ENCODE data around the gene SH3RF2.
"Not testable (repeated sequence)": the region's sequence is repeated elsewhere in the genome, so short reads cannot be mapped to it uniquely, and the experiment has no call there.

Gene SH3RF2

DNA sequence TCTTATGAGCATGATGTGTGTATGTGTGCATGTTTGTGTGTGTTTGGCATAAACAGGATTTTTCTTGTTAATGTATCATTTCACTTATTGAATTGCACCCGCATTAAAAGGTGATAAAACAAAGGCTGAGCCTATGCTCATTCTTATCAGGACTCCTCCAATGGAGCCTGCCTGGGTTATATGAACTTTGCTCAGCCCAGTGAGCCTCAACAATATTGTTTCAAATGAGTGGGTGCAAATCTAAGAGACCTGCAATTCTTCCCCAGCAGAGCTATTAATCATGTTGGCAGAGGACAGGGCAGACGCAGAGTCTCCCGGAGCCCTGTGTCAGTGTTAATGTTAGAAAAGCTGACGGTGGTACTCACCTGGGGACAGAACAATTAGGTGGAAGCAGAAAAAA lies 71.6 kb downstream of the SH3RF2 start:
- no peak for DNase-seq (ENCODE audit: low read depth)

DNA sequence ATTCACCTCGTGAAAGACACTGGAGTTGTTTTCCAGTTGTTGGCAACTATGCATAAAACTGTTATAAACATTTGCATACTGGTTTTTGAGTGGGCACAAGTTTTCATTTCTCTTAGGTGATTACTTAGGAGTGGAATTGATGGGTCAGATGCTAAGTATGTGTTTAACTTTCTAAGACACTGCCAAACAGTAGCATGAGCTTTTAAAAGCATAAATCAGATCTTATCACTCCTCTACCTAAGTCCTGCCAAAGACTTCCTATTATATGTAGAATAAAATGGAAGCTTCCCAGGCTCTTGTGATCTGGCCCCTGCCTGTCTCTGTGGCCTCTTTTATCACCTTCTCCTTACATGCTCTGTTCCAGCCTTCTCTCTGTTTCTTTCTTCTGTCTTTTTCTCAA lies 72.6 kb downstream of the SH3RF2 start:
- peak; percentile 17 for DNase-seq (ENCODE audit: low read depth)

DNA sequence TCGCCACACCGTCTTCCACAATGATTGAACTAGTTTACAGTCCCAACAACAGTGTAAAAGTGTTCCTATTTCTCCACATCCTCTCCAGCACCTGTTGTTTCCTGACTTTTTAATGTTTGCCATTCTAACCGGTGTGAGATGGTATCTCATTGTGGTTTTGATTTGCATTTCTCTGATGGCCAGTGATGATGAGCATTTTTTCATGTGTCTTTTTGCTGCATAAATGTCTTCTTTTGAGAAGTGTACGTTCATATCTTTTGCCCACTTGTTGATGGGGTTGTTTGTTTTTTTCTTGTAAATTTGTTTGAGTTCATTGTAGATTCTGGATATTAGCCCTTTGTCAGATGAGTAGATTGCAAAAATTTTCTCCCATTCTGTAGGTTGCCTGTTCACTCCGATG lies 74.1 kb downstream of the SH3RF2 start:
- not testable (repeated sequence) for DNase-seq (ENCODE audit: low read depth)

DNA sequence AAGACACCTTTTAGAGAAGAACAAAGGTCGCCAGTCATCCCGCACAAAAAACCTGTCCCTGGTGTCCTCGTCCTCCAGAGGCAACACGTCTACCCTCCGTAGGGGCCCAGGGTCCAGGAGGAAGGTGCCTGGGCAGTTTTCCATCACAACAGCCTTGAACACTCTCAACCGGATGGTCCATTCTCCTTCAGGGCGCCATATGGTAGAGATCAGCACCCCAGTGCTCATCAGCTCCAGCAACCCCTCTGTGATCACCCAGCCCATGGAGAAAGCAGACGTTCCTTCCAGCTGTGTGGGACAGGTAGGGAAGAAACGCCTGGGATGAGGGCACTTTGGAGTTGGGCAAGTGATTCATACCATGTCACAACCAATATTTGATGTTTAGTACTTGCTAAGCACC lies 77.4 kb downstream of the SH3RF2 start:
- no peak for DNase-seq (ENCODE audit: low read depth)

DNA sequence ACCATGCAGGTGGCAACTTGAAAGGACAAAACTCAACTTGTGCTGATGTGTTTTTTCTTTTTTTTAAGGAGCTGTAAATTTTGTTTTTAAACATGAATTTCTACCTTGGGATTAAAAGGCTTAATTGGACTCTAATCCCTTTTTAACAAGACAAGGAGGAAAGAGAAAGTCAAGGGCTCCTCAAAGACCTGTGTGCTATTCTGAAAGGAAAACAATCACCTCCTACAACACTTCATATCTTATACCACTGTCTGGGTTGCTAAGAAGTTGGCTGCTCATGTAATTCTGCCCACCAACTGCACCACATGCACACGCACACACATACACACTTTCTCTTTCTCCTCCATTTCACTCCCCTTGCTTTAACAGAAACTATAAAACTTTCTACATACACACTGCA lies 78.6 kb downstream of the SH3RF2 start:
- no peak for DNase-seq (ENCODE audit: low read depth)

DNA sequence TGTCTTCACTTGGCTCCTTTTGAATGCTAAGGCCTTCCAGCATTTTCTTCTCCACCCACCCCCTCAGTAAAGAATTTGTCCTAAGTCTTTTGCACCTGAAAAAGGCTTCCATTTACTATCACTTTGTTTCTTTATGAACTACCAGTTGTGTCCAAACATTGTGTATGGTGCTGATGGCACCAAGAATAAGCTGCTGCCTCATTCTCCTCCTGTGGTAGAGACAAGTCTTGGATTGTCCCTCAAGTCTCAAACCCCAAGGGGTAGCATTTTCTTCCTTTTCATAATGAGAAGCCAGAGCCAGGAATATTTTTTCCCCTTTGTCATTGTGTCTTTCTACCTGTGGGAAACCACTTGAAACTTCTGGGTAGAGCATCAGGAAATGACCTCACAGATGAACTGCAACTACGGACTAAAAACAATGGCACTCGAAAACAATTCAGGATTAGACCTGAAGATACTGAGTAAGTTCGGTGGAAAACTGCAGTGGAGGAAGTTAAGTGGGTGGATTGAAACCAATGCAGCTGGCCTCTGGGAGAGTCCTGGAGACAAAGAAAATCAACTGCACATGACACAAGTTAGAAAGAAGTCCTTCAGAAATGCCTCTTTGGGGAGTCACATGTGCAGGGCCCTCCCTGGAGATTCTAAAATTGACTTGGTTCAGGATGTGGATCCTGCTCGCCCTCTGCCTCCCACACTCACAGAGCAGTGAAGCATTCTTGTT lies 80.5 kb downstream of the SH3RF2 start:
- DNase-seq (ENCODE audit: low read depth), result no peak

DNA sequence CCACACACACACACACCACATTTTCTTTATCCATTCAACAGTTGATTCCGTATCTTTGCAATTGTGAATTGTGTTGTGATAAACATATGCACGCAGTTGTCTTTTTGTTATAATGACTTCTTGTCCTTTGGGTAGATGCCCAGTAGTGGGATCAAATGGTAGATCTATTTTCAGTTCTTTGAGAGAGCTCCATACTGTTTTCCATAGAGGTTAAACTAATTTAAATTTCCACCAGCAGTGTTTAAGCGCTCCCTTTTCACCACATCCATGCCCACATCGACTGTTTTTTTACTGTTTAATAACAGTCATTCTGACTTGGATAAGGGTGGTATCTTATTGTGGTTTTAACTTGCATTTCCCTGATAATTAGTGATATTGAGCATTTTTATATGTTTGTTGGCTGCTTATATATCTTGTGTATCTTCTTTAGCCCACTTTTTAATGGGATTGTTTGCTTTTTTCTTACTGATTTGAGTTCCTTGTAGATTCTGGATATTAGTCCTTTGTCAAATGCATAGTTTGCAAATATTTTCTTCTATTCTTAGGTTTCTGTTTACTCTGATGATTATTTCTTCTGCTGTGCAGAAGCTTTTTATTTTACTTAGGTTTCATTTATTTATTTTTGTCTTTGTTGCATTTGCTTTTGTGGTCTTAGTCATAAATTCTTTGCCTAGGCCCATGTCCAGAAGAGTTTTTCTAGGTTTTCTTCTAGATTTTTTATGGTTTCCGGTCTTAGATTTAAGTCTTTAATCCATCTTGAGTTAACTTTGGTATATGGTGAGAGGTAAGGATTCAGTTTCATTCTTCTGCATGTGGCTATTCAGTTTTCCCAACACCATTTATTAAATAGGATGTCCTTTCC lies 82.4 kb downstream of the SH3RF2 start:
- DNase-seq (ENCODE audit: low read depth), result no peak

DNA sequence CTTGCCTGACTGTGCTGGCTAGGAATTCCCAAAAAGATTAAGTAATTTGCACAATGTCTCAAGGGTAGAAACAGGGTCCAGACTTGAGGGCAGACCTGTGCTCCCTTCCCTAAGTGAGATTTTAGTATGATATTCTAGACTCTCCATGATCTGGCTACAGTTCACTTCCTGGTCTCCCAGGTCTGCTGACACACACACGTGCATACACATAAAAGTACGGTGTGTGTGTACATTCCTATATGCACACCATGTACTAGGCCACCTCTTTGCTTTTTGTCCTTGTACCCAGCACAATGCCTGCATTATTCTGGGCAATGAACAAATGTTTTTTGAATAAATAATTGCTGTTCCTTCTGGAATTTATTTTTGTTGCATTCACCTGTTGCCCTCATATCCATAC lies 83.7 kb downstream of the SH3RF2 start:
- no peak for DNase-seq (ENCODE audit: low read depth)

DNA sequence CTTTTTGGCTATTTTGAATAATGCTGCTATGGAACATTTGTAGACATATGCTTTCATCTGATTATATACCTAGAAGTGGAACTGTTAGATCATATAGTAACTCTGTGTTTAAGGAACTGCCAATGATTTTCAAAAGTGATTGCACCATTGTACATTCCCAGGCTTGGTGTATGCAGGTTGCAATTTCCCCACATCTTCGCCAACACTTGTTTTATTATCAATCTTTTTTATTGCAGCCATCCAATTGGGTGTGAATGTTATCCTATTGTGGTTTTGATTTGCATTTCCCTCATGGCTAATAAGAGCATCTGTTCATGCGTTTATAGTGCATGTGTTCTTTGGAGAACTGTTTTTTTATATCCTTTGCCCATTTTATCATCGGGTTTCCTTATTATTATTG lies 87.7 kb downstream of the SH3RF2 start:
- DNase-seq (ENCODE audit: low read depth), result no peak

DNA sequence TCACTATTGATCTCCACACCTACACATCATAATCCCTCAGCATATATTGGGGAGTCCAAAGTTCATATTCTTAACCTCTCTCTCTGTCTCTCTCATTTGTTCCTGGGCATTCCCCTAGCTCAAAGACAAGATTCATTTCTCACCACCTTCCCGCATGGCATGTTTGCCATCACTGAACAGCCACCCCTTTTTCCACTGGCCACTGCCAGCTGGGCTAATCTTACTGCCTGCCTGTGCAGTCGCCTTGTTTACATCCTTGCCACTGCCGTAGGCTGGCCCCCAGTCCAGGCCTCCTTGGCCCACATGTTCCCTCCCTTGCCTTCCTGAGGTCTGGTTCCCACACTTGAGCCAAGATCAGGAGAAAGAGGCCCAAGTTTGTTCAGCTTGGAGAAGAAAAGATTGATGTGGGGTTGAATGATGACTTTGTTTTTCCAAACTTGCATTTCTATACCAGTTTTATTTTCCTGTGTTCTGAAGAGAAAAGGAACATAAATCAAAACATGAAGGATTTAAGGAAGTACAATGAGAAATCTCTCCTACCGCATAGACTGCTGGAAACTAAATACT lies 88.8 kb downstream of the SH3RF2 start:
- DNase-seq (ENCODE audit: low read depth), result peak; percentile 52

DNA sequence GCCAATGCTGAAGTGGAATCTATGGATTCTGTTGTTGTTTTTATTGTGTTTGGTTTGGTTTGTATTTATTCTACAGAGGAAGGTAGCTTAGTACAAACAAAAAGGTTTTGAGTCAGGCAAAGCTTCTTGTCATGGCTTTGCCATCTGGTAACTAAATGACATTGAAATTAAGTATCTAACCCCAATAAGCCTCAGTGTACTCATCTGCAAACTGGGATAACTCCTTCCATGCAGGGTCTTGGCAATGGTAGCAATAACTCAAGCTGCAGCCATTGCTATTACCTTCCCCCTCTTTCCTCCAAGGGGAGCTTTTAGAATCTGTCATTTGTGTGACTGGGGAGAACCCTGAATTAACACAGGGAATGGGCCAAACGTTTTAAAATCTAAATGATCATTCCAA lies 89.3 kb downstream of the SH3RF2 start:
- DNase-seq (ENCODE audit: low read depth), result no peak

DNA sequence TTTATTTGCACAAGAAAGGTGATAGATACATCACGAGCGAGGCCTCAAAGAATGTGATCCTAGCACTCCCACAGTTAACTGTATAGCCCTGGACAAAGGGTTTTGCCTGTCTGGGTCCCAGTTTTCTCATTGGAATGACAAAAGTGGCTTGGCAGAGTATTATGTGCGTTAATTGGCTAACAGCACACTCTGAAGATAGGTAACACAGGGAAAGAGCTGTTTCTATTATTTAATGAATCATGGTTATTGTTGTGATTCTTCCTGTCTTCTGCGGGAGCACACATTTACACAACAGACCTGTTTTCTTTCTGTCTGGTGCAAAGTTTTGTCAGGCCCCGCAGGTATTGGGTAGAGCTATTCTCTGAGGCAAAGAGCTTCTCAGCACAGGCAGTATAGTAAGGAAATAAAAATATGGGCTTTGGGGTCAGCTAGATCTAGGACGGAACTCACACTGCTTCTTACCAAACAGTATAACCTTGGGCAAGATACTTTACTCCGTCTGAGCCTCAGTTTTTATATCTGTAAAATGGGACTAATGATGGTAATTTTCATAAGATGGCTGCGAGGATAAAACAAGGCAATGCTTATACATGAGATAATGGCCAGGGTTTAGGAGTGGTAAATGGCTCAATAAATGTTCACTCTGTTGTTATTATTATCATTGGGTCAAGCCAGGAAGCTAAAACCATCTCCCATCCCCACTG lies 90.1 kb downstream of the SH3RF2 start:
- DNase-seq (ENCODE audit: low read depth), result no peak

DNA sequence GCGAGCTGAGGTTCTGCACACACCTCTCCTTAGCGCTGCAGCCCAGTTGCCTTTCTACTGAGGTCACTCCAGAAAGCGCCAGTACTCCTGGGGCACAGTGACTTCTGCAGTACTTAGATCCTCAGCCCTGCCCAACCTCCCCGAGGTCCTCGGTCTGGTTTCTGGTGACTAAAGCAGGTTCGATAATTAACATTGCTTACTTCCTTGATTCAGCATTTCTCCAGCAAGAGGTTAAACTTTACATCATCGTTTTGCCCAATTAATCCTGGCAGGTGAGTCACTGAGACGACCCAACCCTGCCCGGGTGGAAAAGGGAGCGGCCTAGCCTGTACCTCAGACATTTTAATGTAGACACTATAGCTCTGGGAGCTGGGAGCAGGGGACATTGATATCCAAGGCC lies 91.4 kb downstream of the SH3RF2 start:
- DNase-seq (ENCODE audit: low read depth), result no peak

DNA sequence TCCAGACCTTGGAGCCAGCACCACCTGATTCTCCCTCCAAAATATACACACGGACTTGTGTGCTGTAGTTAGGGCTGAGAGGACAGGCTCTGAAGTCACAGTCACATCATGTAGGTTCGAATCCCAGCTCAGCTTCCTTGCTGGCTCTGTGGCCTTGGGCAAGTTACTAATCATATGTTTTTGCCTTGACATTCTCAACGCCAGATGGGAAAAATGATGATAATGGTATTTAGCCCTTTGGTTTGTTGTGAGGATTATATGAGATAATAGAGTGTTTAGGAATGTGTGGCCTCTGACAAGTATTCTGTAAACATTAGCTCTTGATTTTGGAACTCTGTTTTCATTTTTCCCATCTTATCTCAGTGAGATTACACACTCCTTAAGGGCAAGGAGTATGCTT lies 96.5 kb downstream of the SH3RF2 start:
- peak; percentile 63 for DNase-seq (ENCODE audit: low read depth)

DNA sequence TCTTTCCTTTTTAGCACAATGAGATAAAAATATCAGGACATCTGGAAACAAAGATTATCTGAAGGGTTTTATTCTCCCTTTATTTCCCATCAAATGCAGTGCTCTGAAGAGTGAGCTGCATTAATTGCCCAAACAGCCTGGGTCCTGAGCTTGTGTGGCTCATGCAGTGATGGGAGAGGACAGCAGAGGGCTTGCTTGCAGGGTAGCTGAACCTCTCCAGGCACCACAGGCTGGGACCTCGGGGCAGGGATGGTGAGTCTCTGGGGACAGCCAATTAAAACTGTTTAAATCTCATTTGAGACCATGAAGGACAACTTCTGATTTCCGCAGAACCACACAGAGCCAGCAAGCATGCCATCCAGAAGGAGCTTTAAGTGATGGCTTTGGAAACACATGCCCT lies 97.7 kb downstream of the SH3RF2 start:
- DNase-seq (ENCODE audit: low read depth), result no peak

DNA sequence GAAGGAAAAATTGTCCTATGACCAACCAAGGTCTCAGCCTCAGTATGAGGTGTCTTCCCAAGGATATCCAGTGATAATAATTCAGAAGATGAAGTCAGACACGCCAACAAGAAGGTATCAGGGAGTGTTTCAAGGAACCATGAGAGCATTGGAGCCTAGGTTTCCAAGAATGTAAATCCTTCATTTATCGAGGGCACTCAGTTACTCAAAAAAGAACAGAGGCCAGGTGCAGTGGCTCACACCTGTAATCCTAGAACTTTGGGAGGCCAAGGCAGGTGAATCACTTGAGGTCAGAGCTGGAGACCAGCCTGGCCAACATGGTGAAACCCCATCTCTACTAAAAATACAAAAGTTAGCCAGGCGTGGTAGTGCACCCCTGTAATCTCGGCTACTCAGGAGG lies 98.2 kb downstream of the SH3RF2 start:
- DNase-seq (ENCODE audit: low read depth), result no peak

DNA sequence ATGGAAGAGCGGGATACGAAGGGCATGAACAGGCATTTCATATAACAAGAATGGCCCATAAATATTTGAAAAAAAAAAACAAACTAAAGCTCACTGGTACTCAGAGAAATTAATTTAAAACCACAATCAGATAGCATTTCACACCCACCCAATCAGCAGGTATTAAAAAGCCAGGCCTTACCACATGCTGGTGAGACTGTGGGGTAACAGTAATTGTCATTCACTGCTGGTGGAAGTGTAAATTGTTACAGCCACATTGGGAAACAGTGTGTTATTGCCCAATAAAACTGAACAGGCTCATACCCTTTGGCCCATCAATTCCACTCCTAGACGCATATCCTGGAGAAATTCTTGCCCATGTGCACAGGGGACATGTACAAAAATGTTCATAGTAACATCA lies 103.0 kb downstream of the SH3RF2 start:
- no peak for DNase-seq (ENCODE audit: low read depth)

DNA sequence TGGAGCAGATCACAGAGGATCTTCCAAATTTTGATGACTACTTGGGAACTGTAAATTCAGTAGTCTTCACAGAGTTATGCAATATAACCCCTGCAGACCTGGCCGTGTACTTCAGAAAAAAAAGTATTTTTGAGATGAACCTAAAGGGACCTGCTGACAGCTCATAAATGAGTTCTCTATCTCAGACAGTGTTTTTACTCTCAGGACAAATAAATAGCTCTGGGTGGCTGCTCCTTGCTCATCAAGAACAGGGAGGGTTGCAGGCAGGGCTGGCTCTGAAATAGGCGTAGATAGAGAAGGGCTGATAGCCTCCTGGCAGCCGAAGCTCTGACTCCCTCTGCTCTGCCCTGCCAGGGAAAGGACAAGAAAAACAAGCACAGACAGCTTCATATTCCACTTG lies 104.1 kb downstream of the SH3RF2 start:
- DNase-seq (ENCODE audit: low read depth), result no peak

DNA sequence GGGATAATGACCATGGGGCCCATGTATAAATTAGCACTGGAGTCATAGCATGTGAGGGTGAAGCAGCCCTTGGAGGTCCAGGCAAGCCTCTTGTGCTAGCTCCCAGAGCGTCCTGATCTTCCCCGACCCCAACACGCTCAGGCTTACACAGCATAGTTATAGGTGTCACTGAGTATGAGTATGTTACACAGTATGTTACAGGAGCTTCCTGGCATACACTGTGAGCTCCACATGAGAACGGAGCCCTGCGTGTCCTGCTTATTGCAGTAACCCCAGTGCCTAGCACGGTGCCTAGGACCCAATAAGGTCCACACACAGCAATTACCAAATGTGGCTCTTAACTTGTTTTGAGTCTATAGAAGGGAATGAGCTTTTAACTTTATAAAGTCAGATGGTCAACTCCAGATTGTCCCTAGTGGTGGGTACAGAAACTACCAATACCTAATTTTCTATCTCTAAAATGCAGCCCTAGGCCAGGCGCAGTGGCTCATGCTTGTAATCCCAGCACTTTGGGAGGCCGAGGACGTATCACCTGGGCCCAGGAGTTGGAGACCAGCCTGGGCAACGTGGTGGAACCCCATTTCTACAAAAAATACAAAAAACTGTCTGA lies 104.9 kb downstream of the SH3RF2 start:
- DNase-seq (ENCODE audit: low read depth), result no peak

DNA sequence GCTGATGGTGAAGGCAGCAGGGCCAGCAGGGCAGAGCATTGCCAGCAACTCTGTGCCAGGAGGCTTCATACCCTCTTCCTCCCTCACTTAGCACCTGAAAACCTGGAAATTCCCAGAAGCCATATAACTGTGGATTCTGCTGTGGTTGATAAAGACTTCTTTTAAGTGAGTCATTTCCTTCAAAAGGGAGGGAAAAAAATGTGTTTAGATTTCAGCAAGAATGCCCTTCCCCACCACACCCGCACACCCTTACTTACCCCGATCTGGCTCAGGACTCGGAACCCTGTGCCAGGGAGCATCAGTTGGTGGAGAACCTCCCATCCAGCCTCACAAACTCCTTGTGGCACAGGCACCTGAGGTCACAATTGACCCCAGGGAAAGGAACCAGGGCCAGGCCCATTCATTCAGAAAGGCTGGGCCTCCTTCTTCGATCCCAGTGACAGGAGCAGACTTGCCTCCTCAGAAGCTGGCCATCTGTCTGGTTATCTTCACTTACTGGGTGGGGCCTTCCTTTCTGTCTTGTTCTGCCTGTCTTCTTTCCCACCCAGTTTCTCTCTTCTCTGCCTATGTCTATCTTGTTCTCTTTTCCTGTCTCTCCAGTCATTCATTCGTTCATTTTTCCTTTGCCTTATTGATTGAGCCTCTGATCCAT lies 106.4 kb downstream of the SH3RF2 start:
- peak; percentile 85 for DNase-seq (ENCODE audit: low read depth)

DNA sequence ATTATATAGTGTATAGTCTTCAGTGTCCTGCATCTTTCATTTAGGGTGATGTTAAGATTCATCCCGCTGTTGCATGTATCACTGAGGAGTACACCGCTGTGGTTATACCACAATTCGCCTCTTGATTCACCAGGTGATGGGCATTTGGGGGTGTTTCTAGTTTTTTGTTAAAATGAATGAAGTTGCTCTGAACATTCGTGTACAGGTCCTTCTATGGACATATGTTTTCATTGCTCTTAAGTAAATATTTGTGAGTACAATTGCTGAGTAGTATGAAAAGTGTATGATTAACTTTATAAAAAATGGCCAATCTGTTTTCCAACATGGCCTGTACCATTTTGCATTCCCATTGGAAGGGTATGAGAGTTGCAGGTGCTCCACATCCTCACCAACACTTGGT lies 107.3 kb downstream of the SH3RF2 start:
- DNase-seq (ENCODE audit: low read depth), result no peak

DNA sequence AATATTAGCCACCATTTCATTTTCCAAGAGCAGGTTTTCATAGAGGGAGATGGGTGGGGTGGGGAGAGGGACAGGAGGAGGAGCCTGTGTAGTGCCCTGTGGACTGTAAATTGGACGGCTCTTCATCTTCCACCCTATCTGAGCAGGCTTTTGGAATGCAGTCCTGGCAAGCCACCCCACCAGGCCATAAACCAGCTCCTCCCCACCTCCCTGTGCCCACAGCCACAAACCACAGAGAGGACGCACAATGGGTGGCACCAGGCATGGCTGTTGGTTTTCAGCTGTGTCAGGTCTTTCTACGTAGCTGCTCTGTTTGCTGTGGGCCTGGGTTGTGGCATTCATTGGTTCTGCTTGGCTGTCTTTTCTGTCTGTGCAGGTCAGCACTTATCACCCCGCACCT lies 111.0 kb downstream of the SH3RF2 start:
- no peak for DNase-seq (ENCODE audit: low read depth)

Data from amniotic epithelial cell (primary cell).